Activated naive CD4-positive, alpha-beta T cell treated with anti-CD3 and anti-CD28 coated beads for 36 hours (primary cell): ENCODE results near the gene GDNF. TPM values are rescaled to one million over a fixed set of nuclear protein-coding genes. Genes with fewer than 3 reads are reported as not detected.

Experiments
- CTCF ChIA-PET: fragments of 350-600 bp; sonication (Branson Sonifier 250); formaldehyde crosslinking; loops from one replicate; lab custom pipeline; 2021; ENCODE audit warnings: antibody characterized with exemption; lab: Charles Lee
- DNase-seq: peaks from one replicate; pipeline ENCODE4 v3.0.0-alpha.2; 2020
- H3K27ac Mint-ChIP-seq: one replicate; pipeline ENCODE4 v1.8.0; 2021; ENCODE audit warnings: mild to moderate bottlenecking, mixed read lengths
- H3K27me3 Mint-ChIP-seq: one replicate; pipeline ENCODE4 v1.8.0; 2021; ENCODE audit warnings: low read depth, mixed read lengths
- H3K36me3 Mint-ChIP-seq: one replicate; pipeline ENCODE4 v1.8.0; 2021; ENCODE audit warnings: low read depth, mixed read lengths
- H3K4me1 Mint-ChIP-seq: one replicate; pipeline ENCODE4 v1.8.0; 2021; ENCODE audit warnings: low read depth, mixed read lengths
- H3K4me3 Mint-ChIP-seq: one replicate; pipeline ENCODE4 v1.8.0; 2021; ENCODE audit warnings: mild to moderate bottlenecking, moderate library complexity, mixed read lengths
- H3K9me3 Mint-ChIP-seq: one replicate; pipeline ENCODE4 v1.8.0; 2021; ENCODE audit warnings: mixed read lengths
- intact Hi-C: fragments of 100-400 bp; cut with micrococcal nuclease; formaldehyde crosslinking; loops from one replicate; pipeline ENCODE4 v1.15.1; 2023
- total RNA-seq, 2 experiments: library from RNA; stranded (reverse); gene quantifications; one replicate each; pipeline ENCODE4 v1.2.3, GENCODE V29; 2021

The GDNF gene
- total RNA-seq, 2 experiments from 2014 or later, result not detected

GRCh38 chr5:37831821-37832534, 7.9 kb downstream of the GDNF start:
- Mint-ChIP-seq H3K36me3 (no peaks in the 10 kb centered on the region), H3K27ac (no peak overlapping the region), H3K27me3 (peaks cover 51% of the 10 kb centered on the region), H3K9me3 (no peaks in the 10 kb centered on the region), H3K4me3 (no peak overlapping the region), H3K4me1 (peaks cover 8% of the 10 kb centered on the region)
- CTCF ChIA-PET, result interaction anchor here (1.0 kb wide), 1 partner anchor 360 kb away, joined by 3 read pairs; no protein-coding TSS in a partner anchor
- DNase-seq, result no peak
- intact Hi-C loops, result no loop called here

GRCh38 chr5:37830348-37830747, 9.5 kb downstream of the GDNF start:
- CTCF ChIA-PET, result interaction anchor here (0.7 kb wide), 2 partner anchors 11 to 1337 kb away, joined by 3 read pairs; no protein-coding TSS in a partner anchor
- no peaks in the 10 kb centered on the region for H3K9me3 Mint-ChIP-seq
- peaks cover 4% of the 10 kb centered on the region for H3K4me1 Mint-ChIP-seq
- intact Hi-C loops, result no loop called here
- no peak for DNase-seq
- H3K4me3 Mint-ChIP-seq, result no peak overlapping the region
- H3K36me3 Mint-ChIP-seq, result no peaks in the 10 kb centered on the region
- H3K27ac Mint-ChIP-seq, result no peak overlapping the region
- peaks cover 40% of the 10 kb centered on the region for H3K27me3 Mint-ChIP-seq

DNA sequence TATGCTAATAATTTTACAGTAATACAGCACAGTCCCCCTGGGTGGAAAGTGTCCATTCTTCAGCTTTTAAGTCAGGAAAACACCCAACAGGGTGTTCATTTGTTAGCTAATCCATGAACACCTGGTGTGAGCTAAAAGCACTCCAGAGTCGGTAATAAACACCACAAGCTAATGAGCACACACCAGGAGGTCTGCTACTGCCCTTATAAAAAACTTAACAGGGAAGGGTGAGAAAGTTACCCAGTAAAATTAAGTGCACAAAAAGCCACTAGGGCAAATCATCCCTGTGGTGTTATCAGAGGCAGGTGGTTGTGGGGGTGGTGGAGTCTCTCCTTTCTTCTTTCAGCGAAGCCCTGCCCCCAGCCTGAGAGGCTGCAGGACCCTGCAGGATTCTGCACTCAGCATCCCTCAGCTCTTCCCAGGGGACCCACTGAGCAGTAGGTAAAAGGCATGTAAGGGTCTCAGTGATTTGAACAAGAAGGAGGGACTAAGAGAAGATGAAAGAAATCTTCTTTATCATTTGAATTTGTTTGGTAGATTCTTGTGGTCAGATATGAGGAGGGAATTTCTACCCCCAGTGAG, 14.4 kb downstream of the GDNF start:
- Mint-ChIP-seq H3K9me3 (no peaks in the 10 kb centered on the region), H3K27ac (no peak overlapping the region), H3K4me1 (no peaks in the 10 kb centered on the region), H3K36me3 (no peaks in the 10 kb centered on the region), H3K27me3 (peaks cover 7% of the 10 kb centered on the region), H3K4me3 (no peak overlapping the region)
- DNase-seq, result no peak
- intact Hi-C loops, result no loop called here
- CTCF ChIA-PET, result no interaction called here

DNA sequence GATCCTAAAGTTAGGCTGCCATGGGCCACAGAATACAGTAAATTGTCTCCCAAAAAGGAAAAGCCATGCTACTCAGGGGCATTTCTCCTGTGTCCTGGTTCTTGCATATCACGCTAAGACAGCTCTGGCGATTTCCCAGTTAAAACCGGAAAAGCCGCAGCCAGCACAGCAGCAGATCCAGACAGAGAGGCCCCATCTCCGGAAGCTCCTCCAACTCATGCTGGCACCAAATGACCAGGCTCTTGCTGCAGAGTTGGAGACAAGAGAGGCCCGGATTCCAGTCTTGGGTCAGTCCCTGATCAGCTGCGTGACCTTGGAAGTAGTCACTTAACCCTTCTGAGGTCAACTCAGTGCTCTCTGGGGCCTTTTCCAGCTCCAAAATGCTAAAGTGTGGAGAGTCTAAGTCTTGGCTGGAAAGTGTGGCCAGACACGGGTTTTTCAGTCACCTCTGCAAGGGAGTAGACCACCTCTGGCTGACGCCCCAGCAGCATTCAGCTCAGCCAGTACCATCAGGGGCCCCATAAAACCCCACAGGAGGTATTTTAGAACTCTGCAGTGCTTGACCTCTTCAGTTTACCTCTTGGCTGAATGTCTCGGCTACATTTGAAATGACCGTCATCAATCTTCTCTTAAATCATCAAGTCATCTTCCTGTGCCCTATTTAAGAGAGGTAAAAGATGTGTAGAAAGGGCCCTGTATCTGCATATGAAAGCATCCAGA, 16.2 kb downstream of the GDNF start:
- H3K27me3 Mint-ChIP-seq, result peaks cover 6% of the 10 kb centered on the region
- CTCF ChIA-PET, result interaction anchor here (0.9 kb wide), 1 partner anchor 257 kb away, joined by 4 read pairs; no protein-coding TSS in a partner anchor
- no peaks in the 10 kb centered on the region for H3K36me3 Mint-ChIP-seq
- H3K27ac Mint-ChIP-seq, result no peak overlapping the region
- H3K4me3 Mint-ChIP-seq, result no peak overlapping the region
- DNase-seq, result no peak
- H3K4me1 Mint-ChIP-seq, result no peaks in the 10 kb centered on the region
- H3K9me3 Mint-ChIP-seq, result no peaks in the 10 kb centered on the region
- intact Hi-C loops, result no loop called here

- peaks cover 3% of the 10 kb centered on the region for H3K27me3 Mint-ChIP-seq
- DNase-seq, result no peak
- no peaks in the 10 kb centered on the region for H3K36me3 Mint-ChIP-seq
- no peak overlapping the region for H3K4me3 Mint-ChIP-seq
- intact Hi-C loops, result no loop called here
- no peaks in the 10 kb centered on the region for H3K9me3 Mint-ChIP-seq
- no peak overlapping the region for H3K27ac Mint-ChIP-seq
- CTCF ChIA-PET, result no interaction called here
- no peaks in the 10 kb centered on the region for H3K4me1 Mint-ChIP-seq
Observed at GRCh38 chr5:37816883-37817282, 23.0 kb downstream of the GDNF start.

DNA sequence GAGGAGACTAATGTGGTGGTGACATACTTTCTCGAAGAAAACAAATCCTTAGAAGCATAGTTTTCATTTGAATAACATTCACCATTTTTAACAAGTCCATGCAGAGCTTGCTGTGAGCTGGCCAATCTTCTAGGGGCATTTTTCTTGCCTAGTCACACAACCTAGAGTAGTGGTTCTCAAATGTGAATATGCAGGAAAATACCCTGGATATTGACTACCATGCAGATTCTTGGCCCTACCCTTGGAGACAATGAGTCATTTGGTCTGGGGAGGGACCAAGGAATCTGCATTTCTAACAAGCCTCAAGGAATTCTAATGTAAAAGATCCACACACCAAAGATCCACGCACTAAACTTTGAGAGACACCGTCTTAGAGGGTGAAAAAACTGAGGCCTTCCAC, 23.5 kb downstream of the GDNF start:
- H3K36me3 Mint-ChIP-seq, result no peaks in the 10 kb centered on the region
- CTCF ChIA-PET, result no interaction called here
- H3K27ac Mint-ChIP-seq, result no peak overlapping the region
- peaks cover 3% of the 10 kb centered on the region for H3K27me3 Mint-ChIP-seq
- no peak for DNase-seq
- intact Hi-C loops, result no loop called here
- no peak overlapping the region for H3K4me3 Mint-ChIP-seq
- no peaks in the 10 kb centered on the region for H3K9me3 Mint-ChIP-seq
- H3K4me1 Mint-ChIP-seq, result no peaks in the 10 kb centered on the region

GRCh38 chr5:37815913-37816312, 23.9 kb downstream of the GDNF start:
- Mint-ChIP-seq H3K4me3 (no peak overlapping the region), H3K9me3 (no peaks in the 10 kb centered on the region), H3K36me3 (no peaks in the 10 kb centered on the region), H3K4me1 (no peaks in the 10 kb centered on the region), H3K27ac (no peak overlapping the region), H3K27me3 (peaks cover 3% of the 10 kb centered on the region)
- no peak for DNase-seq
- intact Hi-C loops, result no loop called here
- CTCF ChIA-PET, result no interaction called here

GRCh38 chr5:37814699-37815098, 25.1 kb downstream of the GDNF start:
- Mint-ChIP-seq H3K27ac (no peak overlapping the region), H3K36me3 (no peaks in the 10 kb centered on the region), H3K4me3 (no peak overlapping the region), H3K27me3 (peaks cover 1% of the 10 kb centered on the region), H3K9me3 (no peaks in the 10 kb centered on the region), H3K4me1 (no peaks in the 10 kb centered on the region)
- no peak for DNase-seq
- CTCF ChIA-PET, result no interaction called here
- intact Hi-C loops, result no loop called here

DNA sequence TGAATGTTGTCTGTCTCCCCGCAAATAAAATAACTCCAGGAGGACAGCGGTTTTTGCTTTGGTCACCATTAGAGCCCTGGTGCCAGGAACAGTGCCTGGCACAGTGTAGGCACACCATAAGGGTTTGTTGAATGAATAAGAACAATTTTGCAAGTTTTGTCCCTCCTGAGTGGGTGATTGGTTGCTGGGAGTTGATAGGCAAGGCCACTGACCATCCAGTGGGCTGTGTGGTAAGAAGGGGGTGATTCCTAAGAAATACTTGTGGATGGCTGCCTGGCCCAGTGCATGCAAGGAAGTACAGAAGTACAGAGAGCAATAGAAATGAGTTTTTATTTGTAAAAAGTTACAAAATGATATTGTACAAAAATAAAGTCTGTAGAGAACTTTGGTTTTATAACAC, 27.5 kb downstream of the GDNF start:
- intact Hi-C loops, result no loop called here
- H3K9me3 Mint-ChIP-seq, result no peaks in the 10 kb centered on the region
- no peaks in the 10 kb centered on the region for H3K27me3 Mint-ChIP-seq
- no peak overlapping the region for H3K4me3 Mint-ChIP-seq
- no peak for DNase-seq
- CTCF ChIA-PET, result interaction anchor here (0.6 kb wide), 1 partner anchor 400 kb away, joined by 3 read pairs; no protein-coding TSS in a partner anchor
- H3K27ac Mint-ChIP-seq, result no peak overlapping the region
- no peaks in the 10 kb centered on the region for H3K36me3 Mint-ChIP-seq
- H3K4me1 Mint-ChIP-seq, result no peaks in the 10 kb centered on the region

GRCh38 chr5:37811866-37812265, 28.0 kb downstream of the GDNF start:
- H3K27me3 Mint-ChIP-seq, result no peaks in the 10 kb centered on the region
- H3K27ac Mint-ChIP-seq, result no peak overlapping the region
- no peak overlapping the region for H3K4me3 Mint-ChIP-seq
- H3K4me1 Mint-ChIP-seq, result no peaks in the 10 kb centered on the region
- no peak for DNase-seq
- H3K9me3 Mint-ChIP-seq, result no peaks in the 10 kb centered on the region
- intact Hi-C loops, result no loop called here
- H3K36me3 Mint-ChIP-seq, result no peaks in the 10 kb centered on the region
- CTCF ChIA-PET, result interaction anchor here (0.6 kb wide), 1 partner anchor 400 kb away, joined by 3 read pairs; no protein-coding TSS in a partner anchor

DNA sequence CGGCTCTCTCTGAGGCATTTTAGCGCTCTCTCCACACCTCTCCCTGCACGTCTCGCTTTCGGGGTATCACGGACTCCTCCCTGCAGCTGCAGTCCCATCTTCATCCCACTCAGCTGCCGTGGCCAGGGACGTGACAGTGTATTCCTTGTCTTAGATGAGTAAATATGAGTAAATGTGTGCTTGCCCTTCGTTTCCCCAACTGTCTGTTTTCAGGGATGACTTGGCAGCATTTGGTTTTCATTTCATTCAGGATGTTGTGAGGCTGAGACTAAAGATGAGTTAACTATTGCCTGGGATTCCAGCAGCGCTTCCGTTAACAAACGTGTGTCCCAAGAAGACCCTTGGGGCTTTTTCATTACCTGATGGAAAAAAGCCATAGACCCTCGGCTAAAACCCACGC, 29.5 kb downstream of the GDNF start:
- DNase-seq, result no peak
- Mint-ChIP-seq H3K27me3 (no peaks in the 10 kb centered on the region), H3K36me3 (no peaks in the 10 kb centered on the region), H3K4me1 (no peaks in the 10 kb centered on the region), H3K27ac (no peak overlapping the region), H3K9me3 (no peaks in the 10 kb centered on the region), H3K4me3 (no peak overlapping the region)
- CTCF ChIA-PET, result no interaction called here
- intact Hi-C loops, result no loop called here

DNA sequence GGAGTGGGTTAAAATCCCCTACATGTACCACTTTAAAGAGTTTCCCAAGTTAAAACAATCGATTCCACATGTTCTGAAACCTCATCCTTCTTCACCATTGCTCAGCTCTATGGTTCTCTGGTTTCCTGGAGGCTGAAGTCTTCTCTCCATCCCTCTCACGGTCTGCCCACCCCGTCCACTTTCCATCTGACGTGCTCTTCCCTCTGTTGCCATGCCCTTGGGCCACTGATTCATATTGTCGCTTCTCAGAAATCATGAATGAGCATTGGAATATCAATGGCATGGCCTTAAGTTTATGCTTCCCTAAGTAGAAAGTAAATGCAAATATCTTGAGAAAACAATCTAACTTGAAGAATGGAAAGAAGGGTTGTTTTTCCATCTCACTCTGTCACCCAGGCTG, 30.9 kb downstream of the GDNF start:
- no peak for DNase-seq
- H3K27ac Mint-ChIP-seq, result no peak overlapping the region
- CTCF ChIA-PET, result interaction anchor here (0.8 kb wide), 1 partner anchor 10 kb away, joined by 3 read pairs; no protein-coding TSS in a partner anchor
- H3K4me1 Mint-ChIP-seq, result no peaks in the 10 kb centered on the region
- no peaks in the 10 kb centered on the region for H3K9me3 Mint-ChIP-seq
- no peak overlapping the region for H3K4me3 Mint-ChIP-seq
- intact Hi-C loops, result no loop called here
- no peaks in the 10 kb centered on the region for H3K27me3 Mint-ChIP-seq
- H3K36me3 Mint-ChIP-seq, result no peaks in the 10 kb centered on the region
